ENCODE results near the gene ZNF521.
A peak's percentile ranks its signal among the peaks of the same experiment; 100 is the strongest.

Gene ZNF521

GRCh38 chr18:25222648-25223047 lies 129.3 kb downstream of the ZNF521 start:
- FAIRE-seq, result no peak

GRCh38 chr18:25210622-25211021 lies 141.3 kb downstream of the ZNF521 start:
- no peak for FAIRE-seq

GRCh38 chr18:25192065-25192464 lies 159.9 kb downstream of the ZNF521 start:
- FAIRE-seq, result no peak

GRCh38 chr18:25190472-25190871 lies 161.5 kb downstream of the ZNF521 start:
- no peak for FAIRE-seq

- FAIRE-seq, result no peak
These were observed 162.4 kb downstream of the ZNF521 start for GRCh38 chr18:25189391-25190185.

- FAIRE-seq, result no peak
These were observed 164.3 kb downstream of the ZNF521 start for GRCh38 chr18:25187521-25188192.

- no peak for FAIRE-seq
These were observed 165.1 kb downstream of the ZNF521 start for GRCh38 chr18:25186871-25187270.

GRCh38 chr18:25181993-25182392 lies 170.0 kb downstream of the ZNF521 start:
- FAIRE-seq, result no peak

GRCh38 chr18:25181581-25181980 lies 170.4 kb downstream of the ZNF521 start:
- no peak for FAIRE-seq

GRCh38 chr18:25180973-25181548 lies 170.9 kb downstream of the ZNF521 start:
- no peak for FAIRE-seq

- no peak for FAIRE-seq
These were observed 174.3 kb downstream of the ZNF521 start for GRCh38 chr18:25177631-25178030.

- no peak for FAIRE-seq
These were observed 175.4 kb downstream of the ZNF521 start for GRCh38 chr18:25176518-25177042.

GRCh38 chr18:25175558-25176517 lies 176.1 kb downstream of the ZNF521 start:
- FAIRE-seq, result no peak

GRCh38 chr18:25174324-25174723 lies 177.6 kb downstream of the ZNF521 start:
- FAIRE-seq, result no peak

GRCh38 chr18:25171334-25171733 lies 180.6 kb downstream of the ZNF521 start:
- FAIRE-seq, result no peak

GRCh38 chr18:25170402-25170801 lies 181.6 kb downstream of the ZNF521 start:
- FAIRE-seq, result no peak

GRCh38 chr18:25169701-25170100 lies 182.3 kb downstream of the ZNF521 start:
- no peak for FAIRE-seq

GRCh38 chr18:25167612-25168410 lies 184.2 kb downstream of the ZNF521 start:
- FAIRE-seq, result no peak

GRCh38 chr18:25166113-25166512 lies 185.9 kb downstream of the ZNF521 start:
- peak; percentile 31 for FAIRE-seq

GRCh38 chr18:25164848-25165811 lies 186.8 kb downstream of the ZNF521 start:
- FAIRE-seq, result no peak
